Endodermal cell (in vitro differentiated cells): ENCODE results near the gene SLC9A8. TPM values are rescaled to one million over a fixed set of nuclear protein-coding genes. Genes with fewer than 3 reads are reported as not detected.

Source experiments
- DNase-seq: peaks from one replicate; pipeline ENCODE4 v3.0.0-alpha.2; 2017
- H3K27ac ChIP-seq: 2 replicates; pipeline ENCODE4 v1.5.1; 2013; ENCODE audit warnings: mild to moderate bottlenecking, low read depth, low read length, moderate library complexity
- H3K27me3 ChIP-seq: 2 replicates; pipeline ENCODE4 v1.6.1; 2013; ENCODE audit warnings: mild to moderate bottlenecking, low read length, moderate library complexity; ENCODE audit not compliant: insufficient read depth, control insufficient read depth, poor library complexity, severe bottlenecking
- H3K36me3 ChIP-seq: 2 replicates; pipeline ENCODE4 v1.7.0; 2013; ENCODE audit warnings: mild to moderate bottlenecking, low read length, moderate library complexity; ENCODE audit not compliant: control insufficient read depth, insufficient read depth
- H3K4me1 ChIP-seq: one replicate; pipeline ENCODE4 v1.7.0; 2013; ENCODE audit warnings: low read length; ENCODE audit not compliant: control insufficient read depth, insufficient read depth
- H3K4me3 ChIP-seq: 2 replicates; pipeline ENCODE4 v1.5.1; 2013; ENCODE audit warnings: mild to moderate bottlenecking, low read length, moderate library complexity
- H3K9ac ChIP-seq: 2 replicates; pipeline ENCODE4 v1.6.1; 2013; ENCODE audit warnings: mild to moderate bottlenecking, low read length, moderate library complexity; ENCODE audit not compliant: poor library complexity, severe bottlenecking; ENCODE audit errors: extremely low read depth
- H3K9me3 ChIP-seq: 2 replicates; pipeline ENCODE4 v1.6.1; 2013; ENCODE audit warnings: mild to moderate bottlenecking, low read length, moderate library complexity; ENCODE audit not compliant: control insufficient read depth
- H3K27ac Mint-ChIP-seq: 2 replicates; pipeline ENCODE4 v1.8.0; 2020; ENCODE audit warnings: mixed read lengths
- H3K27me3 Mint-ChIP-seq: 2 replicates; pipeline ENCODE4 v1.8.0; 2021; ENCODE audit warnings: mild to moderate bottlenecking, mixed read lengths; ENCODE audit not compliant: insufficient read depth
- H3K36me3 Mint-ChIP-seq: 2 replicates; pipeline ENCODE4 v1.8.0; 2020; ENCODE audit warnings: low read depth, mixed read lengths
- H3K4me1 Mint-ChIP-seq: 2 replicates; pipeline ENCODE4 v1.8.0; 2020; ENCODE audit warnings: mixed read lengths
- H3K4me3 Mint-ChIP-seq: 2 replicates; pipeline ENCODE4 v1.8.0; 2020; ENCODE audit warnings: mild to moderate bottlenecking, moderate library complexity, mixed read lengths
- H3K9me3 Mint-ChIP-seq: 2 replicates; pipeline ENCODE4 v1.8.0; 2020; ENCODE audit warnings: mild to moderate bottlenecking, mixed read lengths
- CTCF ChIP-seq: fragments of 200-600 bp; sonication (generic); conservative IDR thresholded peaks from 2 replicates; pipeline ENCODE4 v1.5.0; 2021; ENCODE audit warnings: antibody characterized with exemption, mild to moderate bottlenecking
- WGBS, 2 experiments: methylation state at CpG; one replicate each; pipeline versions ENCODE4 v1.1.5 to v1.1.7; 2013; ENCODE audit warnings: missing lambda C conversion rate in 2 of 2, mixed read lengths in 1 of 2; ENCODE audit not compliant: insufficient coverage in 1 of 2, insufficient read length in 1 of 2; 5-methylcytosine and 5-hydroxymethylcytosine counted together
- total RNA-seq, 2 donors: library from RNA; stranded (reverse); fragmentation: NEBNext Ultra II Directional in 1 of 2; extraction: Animal tissue kit (Norgen Biotek cat#: 25700) in 1 of 2; gene quantifications; 2 replicates in 1 of 2; 3 replicates in 1 of 2; pipeline ENCODE4 v1.2.1, GENCODE V29; 2021

SLC9A8 gene
- total RNA-seq, 2 donors from 2014 or later = 8.6 to 10.3 TPM

- no peak for DNase-seq
- no CpG with 5 or more reads among the region's 1 CpG for WGBS, 2 experiments
- no peak overlapping the region for H3K4me3 Mint-ChIP-seq
- H3K27ac ChIP-seq = no peak overlapping the region
- H3K4me1 Mint-ChIP-seq = peaks cover 9% of the 10 kb centered on the region
- no peak overlapping the region for H3K9ac ChIP-seq
- no peaks in the 10 kb centered on the region for H3K4me1 ChIP-seq
- H3K9me3 ChIP-seq = peaks cover 13% of the 10 kb centered on the region
- no peaks in the 10 kb centered on the region for H3K27me3 Mint-ChIP-seq
- no peak for TF ChIP-seq CTCF
- H3K36me3 ChIP-seq = peaks cover 44% of the 10 kb centered on the region
- H3K27ac Mint-ChIP-seq = no peak overlapping the region
- H3K27me3 ChIP-seq = no peaks in the 10 kb centered on the region
- peaks cover 54% of the 10 kb centered on the region for H3K36me3 Mint-ChIP-seq
- H3K9me3 Mint-ChIP-seq = peaks cover 3% of the 10 kb centered on the region
- H3K4me3 ChIP-seq = no peak overlapping the region
These were observed 6.2 kb downstream of the SLC9A8 start for GRCh38 chr20:49818816-49819215.

- peaks cover 3% of the 10 kb centered on the region for H3K9me3 Mint-ChIP-seq
- no peaks in the 10 kb centered on the region for H3K27me3 Mint-ChIP-seq
- peaks cover 59% of the 10 kb centered on the region for H3K36me3 Mint-ChIP-seq
- Histone ChIP-seq H3K9ac (no peak overlapping the region), H3K4me3 (no peak overlapping the region), H3K4me1 (peaks cover 2% of the 10 kb centered on the region), H3K36me3 (peaks cover 52% of the 10 kb centered on the region), H3K27ac (no peak overlapping the region), H3K27me3 (no peaks in the 10 kb centered on the region), H3K9me3 (peaks cover 13% of the 10 kb centered on the region)
- TF ChIP-seq CTCF = no peak
- no peak for DNase-seq
- WGBS, 2 experiments = 97 to 100% methylated on average over 2 of the region's 3 CpGs
- no peak overlapping the region for H3K4me3 Mint-ChIP-seq
- peaks cover 2% of the 10 kb centered on the region for H3K4me1 Mint-ChIP-seq
- no peak overlapping the region for H3K27ac Mint-ChIP-seq
These were observed 7.1 kb downstream of the SLC9A8 start for GRCh38 chr20:49819702-49820101.

GRCh38 chr20:49821381-49821780 lies 8.8 kb downstream of the SLC9A8 start:
- H3K4me3 ChIP-seq = no peak overlapping the region
- 94 to 100% methylated on average over 1 to 2 of the region's 2 CpGs for WGBS, 2 experiments
- no peak overlapping the region for H3K27ac ChIP-seq

More at GRCh38 chr20:49821381-49821780, 8.8 kb downstream of the SLC9A8 start:
- no peak overlapping the region for H3K27ac Mint-ChIP-seq
- DNase-seq = no peak
- H3K27me3 Mint-ChIP-seq = no peaks in the 10 kb centered on the region
- peaks cover 50% of the 10 kb centered on the region for H3K36me3 Mint-ChIP-seq
- H3K27me3 ChIP-seq = no peaks in the 10 kb centered on the region
- no peak overlapping the region for H3K4me3 Mint-ChIP-seq
- no peak for TF ChIP-seq CTCF
- H3K9me3 Mint-ChIP-seq = peaks cover 3% of the 10 kb centered on the region
- no peak overlapping the region for H3K9ac ChIP-seq
- peaks cover 2% of the 10 kb centered on the region for H3K4me1 Mint-ChIP-seq
- peaks cover 13% of the 10 kb centered on the region for H3K9me3 ChIP-seq
- peaks cover 6% of the 10 kb centered on the region for H3K4me1 ChIP-seq
- peaks cover 51% of the 10 kb centered on the region for H3K36me3 ChIP-seq
